ENCODE results near the gene UGT3A1.

UGT3A1 gene

DNA sequence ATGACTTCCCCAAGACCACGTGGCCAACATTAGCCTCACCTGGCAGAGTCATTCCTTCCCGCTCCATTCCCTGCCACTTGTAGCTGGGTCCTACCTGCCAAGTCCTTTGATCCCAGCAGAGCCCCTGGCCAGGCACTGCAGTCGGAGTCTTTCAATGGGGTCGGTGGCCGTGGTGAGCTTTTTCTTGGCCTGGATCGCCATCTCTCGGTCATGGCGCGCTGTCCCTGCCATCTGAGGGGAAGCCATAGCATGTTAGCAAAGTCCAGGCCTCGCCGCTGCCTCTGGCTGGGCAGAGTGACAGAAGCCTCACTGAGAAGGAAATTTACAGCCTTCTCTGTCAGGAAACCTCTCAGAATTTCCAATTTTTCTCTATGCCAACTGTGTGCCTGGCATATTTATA lies 70.3 kb downstream of the UGT3A1 start:
- H3K27me3 Mint-ChIP-seq = peaks cover 10% of the 10 kb centered on the region
- no peak for DNase-seq (ENCODE audit: low spot score in 2 of 2)
- H3K9me3 Mint-ChIP-seq = peaks cover 8% of the 10 kb centered on the region
- H3K36me3 Mint-ChIP-seq = peaks cover 5% of the 10 kb centered on the region
- ATAC-seq (ENCODE audit: low read depth) = no peak
- H3K4me3 Mint-ChIP-seq = no peak overlapping the region
- no peaks in the 10 kb centered on the region for H3K4me1 Mint-ChIP-seq
- no peak overlapping the region for H3K27ac Mint-ChIP-seq

DNA sequence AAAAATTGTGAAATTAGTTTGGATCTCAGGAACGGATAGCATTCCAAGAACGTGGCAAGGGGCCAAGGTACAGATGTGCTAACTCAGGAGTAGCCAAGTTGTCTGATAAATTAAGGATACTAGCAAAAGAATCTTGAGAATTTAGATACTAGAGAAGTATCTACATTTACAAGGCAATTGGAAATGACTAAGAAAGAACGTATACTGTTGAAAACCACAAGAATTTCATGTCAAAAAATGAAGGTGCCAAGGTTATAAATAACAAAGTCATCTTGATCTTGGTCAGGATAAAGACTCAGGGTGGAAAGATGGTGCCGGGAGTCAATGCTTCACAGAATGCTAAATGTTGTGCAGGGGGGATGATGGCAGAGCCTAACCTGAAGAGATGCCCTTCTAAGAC lies 72.0 kb downstream of the UGT3A1 start:
- Mint-ChIP-seq H3K36me3 (peaks cover 5% of the 10 kb centered on the region), H3K4me3 (no peak overlapping the region), H3K27ac (no peak overlapping the region), H3K9me3 (peaks cover 11% of the 10 kb centered on the region), H3K4me1 (no peaks in the 10 kb centered on the region), H3K27me3 (peaks cover 5% of the 10 kb centered on the region)
- DNase-seq (ENCODE audit: low spot score in 2 of 2) (no peak), ATAC-seq (ENCODE audit: low read depth) (no peak)

DNA sequence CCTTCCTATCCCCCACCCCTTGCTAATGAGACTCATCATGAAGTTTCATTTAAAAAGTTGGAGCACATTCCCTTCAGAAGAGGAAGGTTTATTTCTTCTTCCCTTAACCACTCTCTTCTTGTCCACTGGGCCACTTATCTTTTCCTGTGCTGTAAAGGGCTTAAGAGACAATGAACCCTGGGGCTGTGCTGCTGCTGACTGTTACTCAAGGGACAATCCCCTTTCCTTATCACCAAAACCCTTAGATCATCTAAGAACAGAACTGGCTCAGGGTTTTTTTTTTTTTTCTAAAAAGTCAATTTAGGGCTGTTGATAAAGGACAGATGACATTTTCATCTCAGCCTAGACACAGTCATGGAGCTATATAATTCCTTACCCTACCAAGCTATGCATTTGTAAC lies 82.4 kb downstream of the UGT3A1 start:
- Mint-ChIP-seq H3K27ac (no peak overlapping the region), H3K9me3 (no peaks in the 10 kb centered on the region), H3K27me3 (peaks cover 2% of the 10 kb centered on the region), H3K36me3 (no peaks in the 10 kb centered on the region), H3K4me3 (no peak overlapping the region), H3K4me1 (no peaks in the 10 kb centered on the region)
- DNase-seq (ENCODE audit: low spot score in 2 of 2) = no peak
- no peak for ATAC-seq (ENCODE audit: low read depth)

DNA sequence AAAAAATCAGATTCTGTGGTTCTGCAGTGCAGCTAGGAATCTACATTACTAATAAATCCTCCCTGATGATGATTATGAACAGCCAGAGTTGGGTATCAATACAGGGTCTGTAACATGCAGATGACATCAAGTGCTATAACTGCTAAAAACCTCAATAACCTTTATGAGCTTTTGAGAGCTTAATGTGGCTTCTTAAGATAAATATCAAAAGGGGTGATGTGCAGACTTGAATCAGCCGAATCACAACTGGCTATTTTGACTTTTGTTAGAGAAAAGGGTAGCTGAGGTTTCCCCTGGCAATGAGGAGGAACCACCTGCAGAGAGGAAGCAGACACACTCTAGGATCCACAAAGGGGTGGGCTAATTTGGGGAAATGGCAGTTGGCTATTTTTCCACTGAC lies 83.0 kb downstream of the UGT3A1 start:
- H3K9me3 Mint-ChIP-seq = no peaks in the 10 kb centered on the region
- H3K27ac Mint-ChIP-seq = no peak overlapping the region
- no peaks in the 10 kb centered on the region for H3K4me1 Mint-ChIP-seq
- no peak overlapping the region for H3K4me3 Mint-ChIP-seq
- H3K36me3 Mint-ChIP-seq = no peaks in the 10 kb centered on the region
- DNase-seq (ENCODE audit: low spot score in 2 of 2) = no peak
- no peak for ATAC-seq (ENCODE audit: low read depth)
- peaks cover 2% of the 10 kb centered on the region for H3K27me3 Mint-ChIP-seq

DNA sequence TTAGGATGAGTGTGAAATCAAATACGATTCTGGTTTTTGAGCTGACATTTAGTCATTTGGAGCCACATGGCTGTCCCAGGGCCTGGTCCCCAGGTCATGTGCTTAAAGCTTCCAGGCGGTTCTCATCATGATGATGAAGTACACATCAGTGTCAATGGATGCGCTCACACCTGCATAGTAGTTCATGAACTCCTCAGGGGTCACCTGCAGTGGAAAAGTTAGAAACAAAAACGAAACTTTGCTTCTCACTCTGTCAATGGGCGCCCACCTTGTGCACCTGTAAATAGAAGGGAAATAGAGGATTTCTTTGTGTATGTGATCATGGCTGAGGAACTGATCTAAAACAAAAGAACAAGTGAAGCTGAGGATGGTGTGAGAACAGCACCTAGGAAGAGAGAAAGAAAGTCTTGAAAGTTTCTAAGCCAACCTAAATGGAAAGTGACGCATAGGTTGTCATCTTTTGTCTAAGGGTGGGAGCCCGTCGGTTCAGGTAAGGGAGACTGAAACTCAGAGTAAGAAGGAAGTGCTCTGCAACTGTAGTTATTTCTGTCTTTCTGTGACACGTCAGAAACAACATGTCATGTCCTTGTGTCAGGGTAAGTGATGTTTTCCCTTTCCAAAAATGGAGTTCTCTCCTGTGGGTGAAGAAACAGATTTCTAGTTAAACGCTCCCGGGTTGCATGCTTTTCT lies 86.6 kb downstream of the UGT3A1 start:
- H3K4me3 Mint-ChIP-seq = no peak overlapping the region
- H3K4me1 Mint-ChIP-seq = no peaks in the 10 kb centered on the region
- DNase-seq (ENCODE audit: low spot score in 2 of 2) (no peak), ATAC-seq (ENCODE audit: low read depth) (no peak)
- H3K27me3 Mint-ChIP-seq = peaks cover 2% of the 10 kb centered on the region
- H3K27ac Mint-ChIP-seq = no peak overlapping the region
- H3K9me3 Mint-ChIP-seq = no peaks in the 10 kb centered on the region
- no peaks in the 10 kb centered on the region for H3K36me3 Mint-ChIP-seq

DNA sequence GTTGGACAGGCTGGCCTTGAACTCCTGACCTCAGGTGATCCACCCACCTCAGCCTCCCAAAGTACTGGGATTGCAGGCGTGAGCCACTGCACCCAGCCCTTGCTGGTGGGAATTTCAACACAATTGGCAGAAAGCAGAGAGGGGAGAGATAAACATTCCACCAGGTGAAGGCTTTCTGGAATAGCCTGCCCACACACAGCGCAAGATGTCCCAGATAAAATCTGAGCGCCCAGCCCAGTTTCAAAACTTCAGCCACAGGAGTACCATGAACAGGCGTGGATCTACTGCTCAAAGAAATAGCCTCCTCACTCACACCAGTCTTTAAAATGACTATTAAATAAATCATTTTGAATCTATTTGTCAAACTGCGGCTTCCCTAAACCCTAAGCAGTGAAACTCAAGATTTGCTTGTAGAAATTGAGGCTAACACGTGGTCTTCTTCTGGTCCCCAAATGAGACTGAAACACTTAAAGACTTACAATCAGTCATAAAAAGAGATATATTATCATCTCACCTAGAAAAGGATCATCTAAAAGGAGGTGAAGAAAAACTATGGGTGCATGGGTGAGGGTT lies 87.5 kb downstream of the UGT3A1 start:
- ATAC-seq (ENCODE audit: low read depth) (no peak), DNase-seq (ENCODE audit: low spot score in 2 of 2) (no peak)
- Mint-ChIP-seq H3K4me1 (no peaks in the 10 kb centered on the region), H3K9me3 (no peaks in the 10 kb centered on the region), H3K27ac (no peak overlapping the region), H3K27me3 (peaks cover 3% of the 10 kb centered on the region), H3K36me3 (no peaks in the 10 kb centered on the region), H3K4me3 (no peak overlapping the region)

DNA sequence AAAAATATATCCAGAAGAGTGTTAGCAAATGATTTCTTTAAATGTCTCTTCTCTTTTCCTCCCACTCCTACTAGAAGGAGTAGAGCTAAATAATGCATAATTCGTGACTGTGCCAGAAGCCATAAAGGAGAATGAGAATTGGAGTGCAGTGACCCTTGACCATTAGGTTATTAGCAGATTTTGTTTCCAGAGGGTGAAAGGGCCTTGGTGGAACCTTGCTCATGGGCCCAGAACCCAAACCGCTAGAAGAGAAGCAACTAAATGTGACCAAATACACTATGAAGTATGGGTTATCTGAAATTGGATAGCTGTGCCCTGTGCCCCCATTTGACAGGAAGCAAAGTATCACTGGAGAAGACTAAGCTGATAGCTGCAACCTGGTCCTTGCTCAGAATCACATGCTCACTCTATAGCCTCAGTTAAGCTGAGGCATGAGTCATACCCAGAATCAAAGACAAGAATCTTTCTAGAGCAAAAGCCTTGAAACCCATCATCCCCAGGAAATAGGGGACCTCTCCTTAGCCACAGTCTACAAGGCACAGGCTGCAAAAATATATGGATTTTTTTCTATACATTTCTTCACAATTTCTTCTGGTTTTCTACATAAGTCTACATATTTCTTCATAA lies 89.0 kb downstream of the UGT3A1 start:
- H3K27me3 Mint-ChIP-seq = peaks cover 3% of the 10 kb centered on the region
- no peak for ATAC-seq (ENCODE audit: low read depth)
- no peaks in the 10 kb centered on the region for H3K36me3 Mint-ChIP-seq
- no peak overlapping the region for H3K27ac Mint-ChIP-seq
- H3K4me1 Mint-ChIP-seq = no peaks in the 10 kb centered on the region
- no peaks in the 10 kb centered on the region for H3K9me3 Mint-ChIP-seq
- DNase-seq (ENCODE audit: low spot score in 2 of 2) = no peak
- no peak overlapping the region for H3K4me3 Mint-ChIP-seq

Measured in memory B cell (primary cell).